ENCODE results near the gene NCOR2. TPM values are rescaled to one million over a fixed set of nuclear protein-coding genes. Genes with fewer than 3 reads are reported as not detected.

The NCOR2 gene
- total RNA-seq, 1 experiment from 2014 or later, result 325 TPM

DNA sequence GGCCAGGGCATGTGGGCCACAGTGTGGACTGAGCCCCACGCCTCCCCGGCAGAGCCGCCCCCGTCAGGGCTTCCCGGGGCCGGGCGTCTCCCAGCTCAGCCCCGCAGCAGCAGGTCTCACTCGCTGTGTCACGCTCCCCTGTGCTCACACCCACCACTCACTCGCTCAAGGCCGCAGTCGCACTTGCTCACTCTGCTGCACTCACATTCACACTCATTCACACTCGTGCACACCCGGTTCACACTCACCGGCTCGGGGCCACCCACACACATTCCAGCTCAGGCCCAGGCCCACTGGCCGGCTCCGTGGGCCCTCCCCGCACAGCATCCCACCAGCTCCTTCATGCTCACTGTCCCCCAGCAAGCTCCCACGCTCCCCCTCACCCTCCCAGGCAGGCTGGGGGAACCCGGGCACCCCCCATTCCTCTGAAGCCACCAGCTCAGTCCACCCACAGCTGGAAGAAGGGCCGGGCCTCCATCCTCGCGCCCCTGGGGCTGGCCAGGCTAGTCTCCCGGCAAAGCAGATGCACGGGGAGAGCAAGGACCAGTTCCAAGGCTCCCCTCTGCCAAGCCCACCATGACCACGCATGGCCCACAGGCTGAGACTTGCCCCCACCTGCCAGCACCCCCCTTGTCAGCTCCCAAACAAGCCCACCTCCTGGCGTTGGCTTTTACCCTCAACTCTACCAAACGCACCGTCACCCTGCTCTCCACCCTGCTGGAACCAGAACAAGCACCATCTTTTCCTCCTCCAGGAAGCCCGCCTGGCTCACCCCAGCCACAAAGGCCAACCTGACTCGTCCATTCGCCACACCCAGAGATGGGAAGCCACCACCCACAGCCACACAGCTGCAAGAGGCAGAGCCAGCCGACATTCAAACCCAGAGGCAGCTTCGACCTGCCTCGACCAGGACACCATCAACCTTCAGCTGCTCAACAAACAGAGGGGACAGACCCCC lies 28.0 kb downstream of the NCOR2 start:
- intact Hi-C loops (cut with micrococcal nuclease; ENCODE audit: unreplicated experiment), result no loop called here
- TF ChIP-seq, protein P1, sequence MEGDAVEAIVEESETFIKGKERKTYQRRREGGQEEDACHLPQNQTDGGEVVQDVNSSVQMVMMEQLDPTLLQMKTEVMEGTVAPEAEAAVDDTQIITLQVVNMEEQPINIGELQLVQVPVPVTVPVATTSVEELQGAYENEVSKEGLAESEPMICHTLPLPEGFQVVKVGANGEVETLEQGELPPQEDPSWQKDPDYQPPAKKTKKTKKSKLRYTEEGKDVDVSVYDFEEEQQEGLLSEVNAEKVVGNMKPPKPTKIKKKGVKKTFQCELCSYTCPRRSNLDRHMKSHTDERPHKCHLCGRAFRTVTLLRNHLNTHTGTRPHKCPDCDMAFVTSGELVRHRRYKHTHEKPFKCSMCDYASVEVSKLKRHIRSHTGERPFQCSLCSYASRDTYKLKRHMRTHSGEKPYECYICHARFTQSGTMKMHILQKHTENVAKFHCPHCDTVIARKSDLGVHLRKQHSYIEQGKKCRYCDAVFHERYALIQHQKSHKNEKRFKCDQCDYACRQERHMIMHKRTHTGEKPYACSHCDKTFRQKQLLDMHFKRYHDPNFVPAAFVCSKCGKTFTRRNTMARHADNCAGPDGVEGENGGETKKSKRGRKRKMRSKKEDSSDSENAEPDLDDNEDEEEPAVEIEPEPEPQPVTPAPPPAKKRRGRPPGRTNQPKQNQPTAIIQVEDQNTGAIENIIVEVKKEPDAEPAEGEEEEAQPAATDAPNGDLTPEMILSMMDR (IDR thresholded peaks at IDR 0.05; ENCODE audit: unreplicated experiment), result no peak
- Mint-ChIP-seq H3K4me3 (ENCODE audit: low read depth, unreplicated experiment) (no peak overlapping the region), H3K27ac (ENCODE audit: unreplicated experiment) (peak overlapping the region; percentile 28), H3K9me3 (ENCODE audit: low read depth, unreplicated experiment) (no peaks in the 10 kb centered on the region), H3K27me3 (ENCODE audit: unreplicated experiment) (no peaks in the 10 kb centered on the region), H3K36me3 (ENCODE audit: insufficient read depth, unreplicated experiment) (peaks cover 17% of the 10 kb centered on the region), H3K4me1 (ENCODE audit: low read depth, unreplicated experiment) (peaks cover 37% of the 10 kb centered on the region)
- no peak for DNase-seq
- CTCF ChIA-PET, result interaction anchor here (0.5 to 0.6 kb wide), 2 partner anchors 9 to 976 kb away, joined by 4 to 7 read pairs; no protein-coding TSS in a partner anchor
- BruUV-seq (replicated peaks), result no TSS peak

DNA sequence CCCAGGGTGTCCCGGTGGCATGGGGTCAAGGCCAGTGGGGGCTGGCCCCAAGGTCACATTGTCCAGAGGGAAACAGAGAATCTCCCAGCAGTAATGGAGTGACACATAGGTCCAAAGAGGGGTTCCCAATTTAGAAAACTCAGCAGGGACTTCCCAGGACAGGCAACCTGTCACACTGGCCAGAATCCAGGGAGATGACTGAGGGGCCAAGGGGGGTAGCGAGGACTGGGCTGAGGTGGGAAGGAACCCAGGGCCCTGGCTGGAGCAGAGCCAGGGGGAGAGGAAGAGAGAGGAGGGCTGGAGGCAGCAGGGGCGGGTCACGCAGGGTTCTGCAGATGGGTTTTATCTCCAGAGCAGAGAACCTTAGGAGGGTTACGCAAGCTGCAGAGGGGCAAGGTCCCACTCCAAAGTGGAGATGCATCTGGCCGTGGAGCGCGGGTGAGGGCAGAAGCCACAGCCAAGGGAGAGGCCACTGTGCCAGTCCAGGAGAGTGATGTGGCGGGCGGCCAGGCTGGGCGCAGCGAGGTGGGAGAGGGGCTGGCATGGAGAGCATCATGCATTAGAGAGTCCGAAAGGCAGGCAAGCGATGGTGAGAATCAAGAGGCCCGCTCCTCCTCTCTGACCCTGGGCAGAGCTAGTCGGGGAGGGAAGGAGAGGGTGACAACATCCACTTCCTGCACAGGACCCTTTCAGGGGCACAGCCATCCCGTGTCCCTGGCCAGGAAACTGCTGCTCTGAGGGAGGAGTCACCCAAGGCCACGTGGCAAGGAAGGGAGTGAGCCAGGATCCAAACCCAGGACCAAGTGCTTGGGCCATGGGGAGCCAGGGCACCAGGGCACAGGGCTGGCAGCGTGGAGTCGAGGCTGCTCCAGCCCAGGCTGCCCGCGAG lies 29.0 kb downstream of the NCOR2 start:
- Mint-ChIP-seq H3K27ac (ENCODE audit: unreplicated experiment) (peak overlapping the region; percentile 28), H3K36me3 (ENCODE audit: insufficient read depth, unreplicated experiment) (peaks cover 23% of the 10 kb centered on the region), H3K9me3 (ENCODE audit: low read depth, unreplicated experiment) (no peaks in the 10 kb centered on the region), H3K4me1 (ENCODE audit: low read depth, unreplicated experiment) (peaks cover 37% of the 10 kb centered on the region), H3K4me3 (ENCODE audit: low read depth, unreplicated experiment) (no peak overlapping the region), H3K27me3 (ENCODE audit: unreplicated experiment) (no peaks in the 10 kb centered on the region)
- DNase-seq, result no peak
- no TSS peak for BruUV-seq (replicated peaks)
- CTCF ChIA-PET, result interaction anchor here (0.5 kb wide), 1 partner anchor 9 kb away, joined by 7 read pairs; no protein-coding TSS in a partner anchor
- TF ChIP-seq, protein P1 (IDR thresholded peaks at IDR 0.05; ENCODE audit: unreplicated experiment), result no peak
- intact Hi-C loops (cut with micrococcal nuclease; ENCODE audit: unreplicated experiment), result no loop called here

DNA sequence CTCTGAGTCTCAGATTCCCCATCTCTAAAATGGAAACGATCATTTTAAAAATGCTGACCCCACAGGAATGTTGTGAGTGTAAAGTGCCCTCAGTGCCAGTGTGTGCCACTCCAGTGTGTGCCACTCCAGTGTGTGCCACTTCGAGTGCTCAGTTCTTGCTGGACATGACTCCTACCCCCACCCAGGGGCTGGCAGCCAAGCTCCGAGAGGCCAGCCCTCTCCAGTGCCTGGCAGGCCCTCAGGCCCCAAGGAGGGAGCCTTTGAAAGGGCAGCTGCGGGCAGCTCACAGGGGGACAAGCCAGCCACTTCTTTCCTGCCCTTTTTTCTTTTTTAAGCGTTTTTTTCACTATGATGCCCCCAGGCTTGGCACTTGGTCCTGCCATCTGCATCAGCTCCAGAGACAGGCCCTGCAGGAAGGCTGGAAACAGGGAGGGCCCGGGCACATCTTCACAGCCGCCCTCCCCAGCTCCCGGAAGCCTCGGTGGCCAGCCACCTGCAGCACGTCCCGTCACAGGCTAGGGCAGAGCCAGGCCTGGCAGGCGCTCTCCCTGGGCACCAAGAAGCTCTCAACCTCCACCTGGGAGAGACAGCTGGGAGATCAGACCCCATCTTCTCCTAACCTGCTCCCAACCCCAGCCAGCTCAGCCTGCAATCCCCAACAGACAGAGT lies 29.8 kb downstream of the NCOR2 start:
- H3K4me3 Mint-ChIP-seq (ENCODE audit: low read depth, unreplicated experiment), result no peak overlapping the region
- TF ChIP-seq, protein P1 (IDR thresholded peaks at IDR 0.05; ENCODE audit: unreplicated experiment), result no peak
- peaks cover 28% of the 10 kb centered on the region for H3K36me3 Mint-ChIP-seq (ENCODE audit: insufficient read depth, unreplicated experiment)
- DNase-seq, result no peak
- no peak overlapping the region for H3K27ac Mint-ChIP-seq (ENCODE audit: unreplicated experiment)
- H3K4me1 Mint-ChIP-seq (ENCODE audit: low read depth, unreplicated experiment), result peaks cover 37% of the 10 kb centered on the region
- no peaks in the 10 kb centered on the region for H3K27me3 Mint-ChIP-seq (ENCODE audit: unreplicated experiment)
- CTCF ChIA-PET, result no interaction called here
- no peaks in the 10 kb centered on the region for H3K9me3 Mint-ChIP-seq (ENCODE audit: low read depth, unreplicated experiment)
- intact Hi-C loops (cut with micrococcal nuclease; ENCODE audit: unreplicated experiment), result no loop called here
- no TSS peak for BruUV-seq (replicated peaks)

DNA sequence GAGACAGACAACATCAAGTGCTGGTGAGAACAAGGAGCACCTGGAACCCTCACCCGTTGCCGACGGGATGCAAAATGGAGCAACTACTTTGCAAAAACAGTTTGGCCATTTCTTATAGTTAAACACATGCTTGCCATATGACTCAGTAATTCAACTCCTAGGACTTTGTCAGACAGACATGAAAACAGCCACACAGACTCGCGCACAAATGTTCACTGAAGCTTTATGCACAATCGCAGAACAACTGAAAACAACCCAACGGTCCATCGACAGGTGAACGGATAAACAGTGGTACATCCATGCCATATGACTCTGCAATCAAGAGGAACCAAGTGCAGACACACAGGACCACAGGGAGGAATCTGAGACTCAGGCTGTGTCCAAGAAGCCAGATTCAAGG lies 30.8 kb downstream of the NCOR2 start:
- BruUV-seq (replicated peaks), result no TSS peak
- no peak overlapping the region for H3K4me3 Mint-ChIP-seq (ENCODE audit: low read depth, unreplicated experiment)

More for the DNA sequence above, 30.8 kb downstream of the NCOR2 start:
- peaks cover 36% of the 10 kb centered on the region for H3K36me3 Mint-ChIP-seq (ENCODE audit: insufficient read depth, unreplicated experiment)
- no peaks in the 10 kb centered on the region for H3K27me3 Mint-ChIP-seq (ENCODE audit: unreplicated experiment)
- no peak for DNase-seq
- TF ChIP-seq, protein P1 (IDR thresholded peaks at IDR 0.05; ENCODE audit: unreplicated experiment), result no peak
- H3K9me3 Mint-ChIP-seq (ENCODE audit: low read depth, unreplicated experiment), result no peaks in the 10 kb centered on the region
- H3K4me1 Mint-ChIP-seq (ENCODE audit: low read depth, unreplicated experiment), result peaks cover 37% of the 10 kb centered on the region
- intact Hi-C loops (cut with micrococcal nuclease; ENCODE audit: unreplicated experiment), result no loop called here
- CTCF ChIA-PET, result no interaction called here
- no peak overlapping the region for H3K27ac Mint-ChIP-seq (ENCODE audit: unreplicated experiment)

All from Calu3 (cell line).